GM18861 (cell line): ENCODE results near the gene ATP2B1.
A peak's percentile ranks its signal among the peaks of the same experiment; 100 is the strongest.

Source experiments
- ATAC-seq: cut with Tn5 transposase; IDR thresholded peaks from one replicate; pipeline ENCODE4 v1.9.1; 2021; ENCODE audit not compliant: unreplicated experiment

The ATP2B1 gene

DNA sequence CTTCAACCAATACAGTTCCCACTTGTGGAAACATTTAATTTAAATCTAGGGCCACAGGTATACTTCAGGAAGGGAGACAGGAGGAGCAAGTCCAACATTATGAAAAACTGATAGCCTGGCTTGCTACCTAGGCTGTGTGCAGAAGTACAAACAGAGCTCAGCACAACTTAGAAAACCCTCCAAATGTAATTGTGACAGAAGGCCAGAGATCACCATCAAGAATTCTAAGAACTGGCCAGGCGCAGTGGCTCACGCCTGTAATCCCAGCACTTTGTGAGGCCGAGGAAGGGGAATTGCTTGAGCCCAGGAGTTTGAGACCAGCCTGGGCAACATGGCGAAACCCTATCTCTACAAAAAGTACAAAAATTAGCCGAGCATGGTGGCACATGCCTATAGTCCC lies 14.1 kb downstream of the ATP2B1 start:
- no peak for ATAC-seq

DNA sequence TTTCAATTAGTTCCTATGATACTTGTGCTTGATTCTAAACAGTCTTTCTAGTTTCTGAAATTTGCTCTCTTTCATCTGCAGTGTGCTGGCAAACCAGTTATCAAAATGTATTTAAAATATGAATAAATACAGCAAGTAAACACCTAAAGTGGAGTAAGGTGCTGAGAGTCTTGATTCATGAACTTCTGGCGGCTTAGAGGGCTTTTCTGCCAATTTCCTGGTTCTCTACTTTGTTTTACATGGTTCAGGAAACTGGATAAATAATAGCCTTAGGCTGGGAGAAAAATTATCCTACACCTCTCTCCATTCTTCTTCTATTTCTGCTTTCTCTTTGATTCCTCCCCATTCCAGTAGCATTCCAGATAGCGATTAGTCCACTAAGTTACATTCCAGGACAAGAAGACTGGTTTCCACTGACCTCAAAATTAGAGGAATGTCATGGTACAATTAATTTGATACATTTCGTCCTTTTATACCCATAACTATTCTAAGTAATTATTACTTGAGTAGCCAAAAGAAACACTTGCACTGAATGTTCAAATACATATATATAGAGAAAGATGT lies 14.9 kb downstream of the ATP2B1 start:
- no peak for ATAC-seq

DNA sequence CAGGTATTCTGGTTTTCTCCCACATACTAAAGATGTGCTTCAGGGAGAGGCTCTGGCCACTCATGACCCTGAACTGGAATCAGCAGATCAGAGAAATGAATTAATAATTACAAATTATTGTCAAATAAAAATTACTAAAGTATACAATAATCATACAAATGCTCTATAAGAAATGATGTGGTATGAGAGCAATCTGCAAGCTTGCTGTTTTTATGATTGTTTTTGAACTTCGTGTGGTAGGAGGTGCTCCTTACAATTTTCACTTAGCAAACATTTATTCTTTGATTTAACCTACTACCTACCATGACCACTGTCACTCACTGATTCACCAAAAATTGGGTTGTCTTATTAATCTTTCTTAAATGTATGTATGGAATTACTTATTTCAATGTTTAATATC lies 16.2 kb downstream of the ATP2B1 start:
- ATAC-seq, result no peak

DNA sequence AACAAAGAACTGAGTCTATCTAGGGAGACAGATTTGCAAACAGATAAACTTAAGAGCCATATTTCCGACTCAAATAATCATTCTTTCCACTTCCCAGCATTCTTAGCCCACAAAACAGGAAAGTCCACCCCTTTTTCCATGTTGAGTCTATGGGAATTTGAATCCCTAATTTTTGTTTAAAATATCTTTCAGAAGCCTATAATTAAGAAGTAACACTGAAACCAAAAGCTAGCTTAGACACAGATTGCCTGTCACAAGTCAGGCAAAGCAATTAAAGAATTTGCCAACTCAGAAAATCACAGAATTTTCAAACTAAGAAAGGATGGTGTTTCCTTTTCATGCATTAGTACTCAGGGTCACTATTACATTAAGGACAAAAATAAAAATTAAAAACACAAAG lies 17.0 kb downstream of the ATP2B1 start:
- ATAC-seq, result no peak

DNA sequence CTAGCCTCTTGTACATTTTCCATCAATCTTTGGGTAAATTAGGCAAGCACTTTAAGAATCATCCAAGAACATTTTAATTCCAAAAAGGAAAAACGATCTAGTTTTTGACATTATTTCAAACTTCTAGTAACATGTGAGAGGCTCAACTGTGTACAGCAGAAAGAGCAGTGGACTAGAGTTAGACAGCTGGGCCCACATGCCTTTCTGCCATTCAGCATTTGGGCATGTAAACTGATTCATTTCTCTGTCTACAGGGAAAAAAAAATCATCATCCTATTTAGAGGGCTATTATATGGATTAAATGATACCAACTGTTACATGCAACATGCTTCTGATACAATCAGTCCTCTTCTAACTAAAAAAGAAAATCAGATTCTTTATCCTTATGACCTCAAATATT lies 17.7 kb downstream of the ATP2B1 start:
- no peak for ATAC-seq

DNA sequence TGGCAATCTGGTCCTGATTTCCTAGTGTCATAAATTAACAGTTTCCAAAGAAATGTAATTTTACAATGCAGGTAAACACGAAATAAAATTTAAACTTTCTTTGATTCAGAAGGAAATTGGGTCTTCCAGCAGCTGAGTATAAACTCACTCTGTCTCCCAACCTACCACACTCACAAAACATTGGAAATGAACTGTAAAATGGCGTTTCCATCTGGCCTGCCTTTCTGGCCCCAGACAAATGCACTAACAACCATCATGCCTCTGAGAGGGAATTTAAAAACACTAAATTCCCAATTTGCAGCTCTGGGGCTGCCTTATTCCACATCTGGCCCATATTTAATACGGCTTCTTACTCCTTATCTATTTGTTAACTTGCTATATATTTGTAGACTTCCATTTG lies 19.3 kb downstream of the ATP2B1 start:
- no peak for ATAC-seq

DNA sequence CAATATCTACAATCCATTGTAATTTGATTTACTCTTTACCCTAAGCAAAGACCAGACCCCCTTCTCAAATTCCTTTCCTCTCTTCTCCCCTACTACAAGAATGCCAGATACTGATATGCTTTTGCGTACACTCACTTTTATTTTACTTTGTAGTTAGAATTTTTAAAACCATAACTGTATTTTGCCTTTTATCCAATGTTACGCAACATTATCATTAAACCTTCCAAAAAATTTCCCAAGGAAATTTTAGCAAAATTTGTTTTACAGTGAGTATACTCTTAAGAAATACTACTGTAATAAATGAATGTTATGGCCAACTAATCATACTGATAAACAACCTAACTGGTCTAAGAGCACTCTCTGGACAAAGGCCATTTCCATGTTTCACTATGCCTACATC lies 22.3 kb downstream of the ATP2B1 start:
- ATAC-seq, result no peak

DNA sequence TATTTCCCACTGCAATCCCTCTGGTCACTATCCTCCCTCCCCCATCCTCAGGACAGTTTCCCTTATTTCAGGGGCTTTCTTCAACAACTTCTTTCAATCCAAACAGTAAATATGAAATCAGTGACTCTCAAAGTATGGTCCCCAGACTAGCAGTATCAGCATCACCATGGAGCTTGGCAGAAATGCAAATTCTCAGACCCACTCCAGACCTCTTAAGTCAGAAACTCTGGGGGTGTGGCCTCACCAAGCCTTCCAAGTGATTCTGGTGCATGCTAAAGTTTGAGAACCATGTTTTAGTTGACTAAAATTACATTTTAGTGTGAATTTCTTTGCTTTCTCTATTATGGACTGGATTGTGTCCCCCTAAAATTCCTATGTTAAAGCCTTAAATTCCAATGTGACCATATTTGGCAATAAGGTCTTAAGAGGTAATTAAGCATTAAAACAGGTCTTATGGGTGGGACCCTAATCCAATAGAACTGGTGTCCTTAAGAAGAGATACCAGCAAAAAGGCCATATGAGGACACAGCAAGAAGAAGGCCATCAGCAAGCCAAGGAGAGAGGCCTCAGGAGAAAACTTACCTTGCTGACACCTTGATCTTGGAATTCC lies 23.2 kb downstream of the ATP2B1 start:
- ATAC-seq, result no peak

DNA sequence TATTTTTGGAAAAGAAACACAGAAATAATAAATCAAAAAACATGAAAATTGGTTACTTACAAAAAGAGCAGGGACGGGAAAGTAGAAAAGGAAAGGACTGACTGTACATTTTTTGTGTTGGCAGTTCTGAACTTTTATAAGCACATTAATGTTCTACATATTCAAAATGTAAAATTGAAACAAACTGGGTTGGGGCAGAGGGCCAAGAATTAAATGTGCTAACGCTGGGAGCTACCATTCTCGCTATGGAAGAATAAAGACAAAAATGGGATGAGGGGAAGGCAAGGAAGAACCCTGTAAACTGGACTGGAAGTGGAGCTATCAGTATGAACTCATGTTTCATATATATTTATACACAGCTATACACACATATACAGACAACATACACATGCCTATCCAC lies 24.5 kb downstream of the ATP2B1 start:
- ATAC-seq, result no peak

DNA sequence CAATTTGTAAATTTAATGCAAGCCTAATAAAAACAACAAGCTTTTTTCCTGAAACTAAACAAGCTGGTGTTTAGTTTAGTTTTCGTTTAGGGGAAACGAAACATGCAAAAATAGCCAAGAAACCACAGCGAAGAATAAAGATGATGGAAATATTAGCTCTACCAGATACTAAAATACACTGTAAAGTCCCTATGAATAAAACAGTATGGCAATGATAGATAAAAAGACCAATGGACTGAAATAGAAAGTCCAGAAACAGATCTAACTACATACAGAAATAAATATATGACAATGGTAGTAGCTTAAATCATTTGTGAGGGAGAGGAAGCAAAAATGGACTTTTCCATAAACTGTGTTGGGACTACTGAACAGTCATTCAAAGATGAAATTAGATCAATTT lies 26.4 kb downstream of the ATP2B1 start:
- no peak for ATAC-seq

DNA sequence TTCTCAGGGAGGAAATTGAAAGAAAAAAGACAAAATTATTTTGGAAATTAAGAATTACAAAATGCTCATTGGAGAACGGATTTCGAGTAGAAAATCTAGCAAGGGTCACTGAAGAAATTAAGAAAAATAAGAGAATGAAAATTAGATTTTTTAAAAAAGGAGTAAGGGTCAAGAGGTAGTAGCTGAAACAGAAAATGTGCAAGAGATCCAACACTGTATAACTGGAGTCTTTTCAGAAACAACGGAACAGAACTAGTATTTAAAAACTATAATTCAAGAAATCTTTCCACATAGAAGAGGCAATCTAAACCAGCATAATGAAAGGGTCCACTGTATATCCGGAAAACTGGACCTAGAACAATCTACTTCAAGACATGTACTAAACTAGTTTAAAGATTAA lies 28.2 kb downstream of the ATP2B1 start:
- ATAC-seq, result no peak

DNA sequence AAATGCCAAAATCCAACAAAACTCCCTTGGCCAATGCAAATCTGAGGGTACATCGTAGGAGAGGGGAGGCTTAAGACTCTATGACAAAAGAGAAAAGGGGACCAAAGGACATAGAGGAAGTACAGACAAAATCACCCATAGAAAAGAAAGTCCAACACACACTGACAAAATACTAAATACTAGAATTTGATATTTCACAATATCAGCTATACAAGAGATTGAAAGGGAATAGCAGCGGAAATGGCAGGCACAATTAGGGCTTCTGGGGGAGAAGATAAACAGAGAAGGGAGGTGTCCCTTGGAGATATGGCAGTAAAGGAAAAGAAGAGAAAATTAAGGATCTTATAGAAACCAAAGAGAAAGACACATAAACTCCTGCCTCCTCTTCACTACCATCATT lies 29.0 kb downstream of the ATP2B1 start:
- no peak for ATAC-seq

DNA sequence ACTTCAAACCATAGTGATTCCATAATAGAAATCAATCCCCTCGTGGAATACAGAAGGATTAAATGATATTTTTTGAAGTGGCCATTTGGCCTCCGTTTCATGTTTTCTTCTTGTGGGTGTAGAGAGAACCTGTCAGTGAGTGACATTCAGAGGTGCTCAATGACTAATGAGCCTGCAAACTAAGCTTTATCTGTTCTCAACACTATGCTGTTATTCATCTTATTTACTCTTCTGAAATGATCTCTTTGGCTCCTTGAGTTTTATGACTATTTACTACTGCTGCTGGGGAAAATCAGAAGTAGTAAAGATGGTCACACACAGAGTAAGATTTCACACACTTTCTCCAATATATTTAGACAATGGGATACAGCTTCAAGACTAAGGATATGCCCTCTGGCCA lies 30.4 kb downstream of the ATP2B1 start:
- ATAC-seq, result no peak

DNA sequence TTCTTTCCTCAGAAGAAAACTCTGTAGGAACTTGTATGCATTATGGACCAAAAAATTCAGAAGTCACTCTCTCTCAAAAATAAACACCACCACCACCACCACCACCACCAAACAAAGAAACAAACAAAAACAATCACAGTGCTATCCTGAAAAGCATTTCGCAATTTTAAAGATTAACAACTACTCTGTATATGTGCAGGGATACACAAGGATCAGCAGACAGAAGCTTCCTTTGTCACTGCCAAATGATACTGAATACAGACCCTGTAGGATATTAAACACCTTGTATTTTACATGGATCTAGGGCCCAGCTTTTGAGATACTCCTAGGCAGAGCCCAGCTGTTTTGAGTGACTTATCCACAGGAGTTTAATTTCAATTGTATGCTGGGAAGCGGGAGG lies 31.7 kb downstream of the ATP2B1 start:
- no peak for ATAC-seq

DNA sequence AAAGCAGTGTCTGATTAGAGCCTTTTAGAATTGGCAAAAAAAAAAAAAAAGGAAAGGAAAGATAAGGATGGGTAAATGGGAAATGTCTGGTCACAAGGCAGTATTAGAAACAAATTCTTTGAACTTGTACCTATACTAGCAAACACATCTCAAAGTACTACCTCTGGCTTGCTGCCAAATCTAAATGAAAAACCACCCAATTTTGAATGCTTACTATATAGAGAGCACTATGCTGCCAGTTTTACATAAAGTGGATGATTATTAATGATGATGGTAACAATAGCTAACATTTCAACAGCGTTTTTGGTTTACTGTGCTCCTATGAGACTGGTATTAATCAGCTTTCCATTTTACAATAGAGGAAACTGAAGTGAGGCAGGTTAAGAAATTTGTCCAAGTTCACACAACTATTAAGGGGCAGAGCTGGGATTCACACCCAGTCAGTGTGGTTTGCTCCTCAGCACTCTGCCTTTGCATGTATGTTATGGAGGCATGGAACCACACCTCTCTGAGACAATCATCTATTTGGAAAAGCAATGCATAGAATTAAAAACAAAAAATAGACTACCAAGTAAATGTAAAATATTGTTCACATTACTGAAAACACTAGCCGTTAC lies 34.2 kb downstream of the ATP2B1 start:
- ATAC-seq, result peak; percentile 43

DNA sequence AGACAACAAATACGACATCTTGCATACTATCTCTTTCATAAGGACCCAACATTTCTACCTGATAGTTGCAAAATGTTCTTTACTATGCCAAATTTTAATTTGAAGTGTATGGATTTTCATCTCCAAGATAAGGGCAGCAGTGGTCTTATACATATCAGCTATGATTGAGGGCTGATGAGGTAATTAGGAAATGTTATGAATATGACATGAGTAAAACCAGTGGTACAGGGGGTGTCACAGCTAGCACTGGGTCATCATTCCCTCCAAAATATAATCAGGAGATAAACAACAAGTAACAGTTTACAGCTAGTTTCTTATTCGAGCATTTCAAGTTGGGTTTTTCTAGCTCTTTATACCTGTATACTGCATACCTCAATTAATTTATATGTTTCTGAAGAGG lies 35.0 kb downstream of the ATP2B1 start:
- no peak for ATAC-seq

DNA sequence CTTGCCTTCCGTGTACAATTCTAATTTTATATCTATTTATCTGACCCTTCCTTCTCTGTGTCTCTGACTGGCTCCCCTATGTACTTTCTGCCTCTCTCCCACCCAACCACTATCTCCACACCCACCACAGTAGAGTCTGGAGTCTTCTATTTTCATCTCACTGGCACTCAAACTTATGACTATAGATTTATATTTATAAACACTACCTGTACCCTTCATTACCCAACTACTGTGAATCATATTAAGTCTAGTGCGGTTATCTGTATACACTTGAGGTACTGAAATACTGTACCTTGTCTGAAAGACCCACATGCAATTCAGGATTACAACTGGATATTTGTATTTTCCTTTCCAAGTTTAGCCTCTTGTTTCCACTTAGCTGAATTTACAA lies 36.1 kb downstream of the ATP2B1 start:
- ATAC-seq, result no peak

DNA sequence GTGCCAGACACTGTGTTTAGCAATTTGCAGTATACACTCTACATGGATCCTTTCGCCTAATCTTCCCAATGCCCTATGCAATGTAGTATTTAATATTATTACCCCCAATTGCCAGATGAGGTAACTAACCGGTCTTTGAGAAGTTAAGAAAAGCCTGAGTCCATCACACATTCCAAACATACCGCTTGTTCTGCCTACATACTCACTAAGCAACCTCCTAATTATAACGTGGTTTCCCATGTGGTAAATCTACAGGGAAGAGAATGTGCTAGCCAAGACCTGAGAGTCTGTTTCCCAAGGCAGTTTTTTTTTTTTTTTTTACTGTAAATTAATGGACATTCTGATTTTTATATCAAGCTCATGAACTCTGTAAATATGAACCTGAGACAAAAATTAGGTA lies 37.2 kb downstream of the ATP2B1 start:
- ATAC-seq, result no peak

DNA sequence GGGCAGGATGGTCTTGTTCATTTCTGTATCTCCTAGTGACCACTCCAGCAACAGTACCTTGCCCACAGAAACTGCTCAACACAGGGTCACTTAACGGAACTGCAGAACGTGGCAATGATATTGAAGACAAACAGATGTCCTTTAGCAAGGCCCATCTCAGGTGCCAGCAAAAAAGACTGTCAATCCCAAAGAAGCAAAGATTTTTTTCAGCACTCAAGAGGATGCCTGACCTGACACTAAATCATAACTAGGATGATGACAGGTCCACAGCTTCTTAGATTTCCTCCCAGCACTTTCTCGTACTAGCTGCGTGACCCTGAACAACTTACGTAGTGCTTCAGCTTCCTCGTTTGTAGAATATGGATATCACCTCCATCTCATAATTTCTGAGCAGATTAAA lies 39.4 kb downstream of the ATP2B1 start:
- no peak for ATAC-seq

DNA sequence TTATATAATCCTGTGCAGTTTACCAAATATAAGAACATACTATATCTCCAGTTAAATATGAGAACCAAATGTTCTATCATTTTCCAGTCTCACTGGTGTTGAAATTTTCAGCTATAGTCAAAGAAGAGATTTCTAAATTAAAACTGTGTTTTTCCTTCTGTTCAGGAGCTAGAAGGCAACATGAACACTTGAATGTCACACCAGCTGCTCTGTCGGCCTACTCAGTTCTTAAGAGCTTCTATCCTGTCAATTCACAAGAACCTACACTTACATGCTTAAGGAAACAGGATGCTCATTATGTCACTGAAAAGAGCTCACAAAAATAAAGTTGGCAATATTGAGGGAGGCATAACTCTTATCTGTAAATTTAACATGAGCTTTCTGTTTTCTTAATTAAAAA lies 43.1 kb downstream of the ATP2B1 start:
- ATAC-seq, result no peak

DNA sequence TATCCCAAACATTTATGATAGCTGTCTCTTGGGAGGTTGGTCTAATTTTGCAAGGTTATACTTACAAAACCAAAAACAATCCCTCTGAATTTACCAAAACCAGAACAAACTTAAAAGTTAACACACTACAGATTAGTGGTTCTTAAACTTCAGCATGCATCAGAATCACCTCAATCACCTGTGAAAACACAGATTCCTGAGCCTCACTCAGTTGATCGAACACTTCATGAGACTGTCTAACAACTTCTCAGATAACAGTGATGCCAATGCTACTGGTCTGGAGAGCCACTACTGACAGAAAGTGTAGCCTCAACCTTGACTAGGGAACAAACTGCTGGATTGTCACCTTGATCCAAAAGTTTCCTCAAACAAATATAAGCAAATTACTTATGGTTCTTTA lies 44.2 kb downstream of the ATP2B1 start:
- ATAC-seq, result no peak

DNA sequence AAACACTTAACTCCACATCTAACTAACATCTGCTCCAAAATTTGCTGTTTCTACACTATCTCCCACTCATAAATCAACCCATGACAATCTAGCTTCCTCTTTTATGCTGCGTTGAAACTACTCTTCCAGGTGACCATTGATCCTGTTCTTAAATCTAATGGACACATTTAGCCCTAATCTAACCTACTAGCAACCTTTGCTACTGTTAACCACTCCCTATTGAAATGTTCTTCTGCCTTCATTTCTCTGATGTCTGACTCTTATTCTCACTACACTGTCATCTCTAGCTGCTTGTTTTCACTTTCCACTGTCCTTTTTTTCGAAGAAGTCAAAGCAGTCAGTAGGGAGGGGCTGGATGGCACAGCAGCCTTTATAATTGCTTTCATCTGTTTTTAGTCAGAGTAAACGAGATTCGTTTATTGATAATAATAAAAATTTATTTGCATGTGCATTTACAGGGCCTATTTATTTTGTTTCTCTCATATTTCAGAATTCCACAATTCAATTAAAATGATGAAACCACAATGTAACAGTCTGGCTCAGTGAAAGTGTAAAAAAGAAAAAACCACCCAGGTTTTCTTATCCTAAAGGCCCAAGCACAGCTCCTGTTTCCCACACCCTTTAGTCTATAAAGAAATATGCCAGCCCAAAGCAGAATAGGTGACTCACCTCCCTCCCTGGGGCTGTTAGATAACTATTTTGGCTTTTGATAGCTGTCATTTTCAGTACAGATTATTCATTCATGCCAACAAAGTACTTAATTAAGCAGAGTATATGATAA lies 44.9 kb downstream of the ATP2B1 start:
- ATAC-seq, result peak; percentile 55
